Stimulated activated CD8-positive, alpha-beta memory T cell treated with anti-CD3 and anti-CD28 coated beads, Interleukin-7, amount 100 ng/mL, for 24 hours (primary cell): Measurements from ENCODE around the gene SOX9.
"Not testable (repeated sequence)": the region's sequence is repeated elsewhere in the genome, so short reads cannot be mapped to it uniquely, and the experiment has no call there.

Experiments used
- DNase-seq: peaks from one replicate; pipeline ENCODE4 v3.0.0-alpha.2; 2020; ENCODE audit warnings: low read depth

The SOX9 gene

GRCh38 chr17:72111336-72111923 is 9.4 kb upstream of the SOX9 start:
- no peak for DNase-seq

- not testable (repeated sequence) for DNase-seq
Observed at GRCh38 chr17:72111926-72112325, 8.9 kb upstream of the SOX9 start.

GRCh38 chr17:72113751-72114150 is 7.1 kb upstream of the SOX9 start:
- DNase-seq = no peak

- no peak for DNase-seq
Observed at GRCh38 chr17:72115781-72116525, 4.9 kb upstream of the SOX9 start.

- DNase-seq = no peak
Observed at GRCh38 chr17:72116661-72117521, 3.9 kb upstream of the SOX9 start.

- DNase-seq = no peak
Observed at GRCh38 chr17:72117535-72118334, 3.1 kb upstream of the SOX9 start.

- DNase-seq = no peak
Observed at GRCh38 chr17:72118335-72119076, 2.3 kb upstream of the SOX9 start.

- DNase-seq = no peak
Observed at GRCh38 chr17:72119077-72119872, 1.5 kb upstream of the SOX9 start.

- no peak for DNase-seq
Observed at GRCh38 chr17:72119873-72120641, 763 bp upstream of the SOX9 start.

GRCh38 chr17:72121164-72122009 is 567 bp downstream of the SOX9 start:
- DNase-seq = no peak

- no peak for DNase-seq
Observed at GRCh38 chr17:72122010-72122764, 1.4 kb downstream of the SOX9 start.

- no peak for DNase-seq
Observed at GRCh38 chr17:72122765-72123529, 2.1 kb downstream of the SOX9 start.

- no peak for DNase-seq
Observed at GRCh38 chr17:72123530-72124437, 3.0 kb downstream of the SOX9 start.

- no peak for DNase-seq
Observed at GRCh38 chr17:72124438-72124775, 3.6 kb downstream of the SOX9 start.

GRCh38 chr17:72125226-72125651 is 4.4 kb downstream of the SOX9 start:
- DNase-seq = no peak

- no peak for DNase-seq
Observed at GRCh38 chr17:72125742-72126141, 4.9 kb downstream of the SOX9 start.
